Measurements from ENCODE around the gene HNRNPAB. TPM values are rescaled to one million over a fixed set of nuclear protein-coding genes. Genes with fewer than 3 reads are reported as not detected.

HNRNPAB gene
- total RNA-seq, result 40.7 and 57.1 TPM in 2 replicates

GRCh38 chr5:178204182-178204934 lies at the start of gene HNRNPAB:
HNRNPAB (plus strand) TSS chr5:178204533; CDS start chr5:178204838, 305 bp downstream.

GRCh38 chr5:178187014-178187413 lies 17.3 kb upstream of the HNRNPAB start, which contains the start of gene GMCL2:
GMCL2 (minus strand) TSS chr5:178187371; CDS start chr5:178187299, 72 bp downstream.

GRCh38 chr5:178232124-178232919 lies 28.0 kb downstream of the HNRNPAB start, which contains the start of gene PHYKPL:
PHYKPL (minus strand) TSS chr5:178232802; CDS start chr5:178232550, 252 bp downstream.

Other genes starting within 250 kb of the HNRNPAB start
- not detected in 2 replicates for gene PROP1, start 208.3 kb upstream of the HNRNPAB start, total RNA-seq
- under 0.01 and 0.46 TPM in 2 replicates for gene N4BP3, start 91.0 kb upstream of the HNRNPAB start, total RNA-seq
- 22.6 and 26.0 TPM in 2 replicates for gene RMND5B, start 73.5 kb upstream of the HNRNPAB start, total RNA-seq
- gene NHP2, start 50.6 kb upstream of the HNRNPAB start, total RNA-seq, result 135 and 139 TPM in 2 replicates
- not detected in 2 replicates for gene GMCL2, start 17.2 kb upstream of the HNRNPAB start, total RNA-seq
- 21.4 and 26.9 TPM in 2 replicates for gene PHYKPL, start 28.3 kb downstream of the HNRNPAB start, total RNA-seq

Data from smooth muscle cell of the umbilical artery (primary cell).